ENCODE results near the gene SERTAD2.
A peak's percentile ranks its signal among the peaks of the same experiment; 100 is the strongest.

Gene SERTAD2

GRCh38 chr2:64607381-64608304 is 46.1 kb downstream of the SERTAD2 start:
- no peak for TF ChIP-seq CTCF (conservative IDR thresholded peaks at IDR 0.05; ENCODE audit: low read length)
- no peak for DNase-seq (ENCODE audit: low read depth)
- H3K4me3 ChIP-seq (ENCODE audit: low read length) = no peak overlapping the region

GRCh38 chr2:64606479-64607363 is 47.0 kb downstream of the SERTAD2 start:
- TF ChIP-seq CTCF (conservative IDR thresholded peaks at IDR 0.05; ENCODE audit: low read length) = no peak
- DNase-seq (ENCODE audit: low read depth) = peak; percentile 84
- no peak overlapping the region for H3K4me3 ChIP-seq (ENCODE audit: low read length)

GRCh38 chr2:64605991-64606478 is 47.7 kb downstream of the SERTAD2 start:
- DNase-seq (ENCODE audit: low read depth) = no peak
- no peak for TF ChIP-seq CTCF (conservative IDR thresholded peaks at IDR 0.05; ENCODE audit: low read length)
- no peak overlapping the region for H3K4me3 ChIP-seq (ENCODE audit: low read length)

- H3K4me3 ChIP-seq (ENCODE audit: low read length) = no peak overlapping the region
- TF ChIP-seq CTCF (conservative IDR thresholded peaks at IDR 0.05; ENCODE audit: low read length) = no peak
- peak; percentile 92 for DNase-seq (ENCODE audit: low read depth)
Measured at GRCh38 chr2:64605026-64605471, 48.7 kb downstream of the SERTAD2 start.

GRCh38 chr2:64604155-64604554 is 49.6 kb downstream of the SERTAD2 start:
- no peak for DNase-seq (ENCODE audit: low read depth)
- no peak for TF ChIP-seq CTCF (conservative IDR thresholded peaks at IDR 0.05; ENCODE audit: low read length)
- no peak overlapping the region for H3K4me3 ChIP-seq (ENCODE audit: low read length)

GRCh38 chr2:64602436-64602835 is 51.3 kb downstream of the SERTAD2 start:
- no peak for DNase-seq (ENCODE audit: low read depth)
- no peak overlapping the region for H3K4me3 ChIP-seq (ENCODE audit: low read length)
- TF ChIP-seq CTCF (conservative IDR thresholded peaks at IDR 0.05; ENCODE audit: low read length) = no peak
